Jurkat, Clone E6-1 (cell line): ENCODE data around the gene TMEM168.
"Not testable (repeated sequence)": the region's sequence is repeated elsewhere in the genome, so short reads cannot be mapped to it uniquely, and the experiment has no call there.

Source experiments
- DNase-seq: peaks from one replicate; pipeline ENCODE4 v3.0.0-alpha.2; 2011; ENCODE audit warnings: low read depth, low spot score
- H3K4me3 ChIP-seq: 2 replicates; pipeline ENCODE4 v1.5.1; 2011; ENCODE audit warnings: mild to moderate bottlenecking, low read length, control low read depth, moderate library complexity

TMEM168 gene

GRCh38 chr7:112735261-112735660 lies 54.9 kb downstream of the TMEM168 start:
- no peak for DNase-seq
- H3K4me3 ChIP-seq, result no peak overlapping the region

- H3K4me3 ChIP-seq, DNase-seq: not testable (repeated sequence)
These were observed 58.9 kb downstream of the TMEM168 start for GRCh38 chr7:112731324-112731723.

DNA sequence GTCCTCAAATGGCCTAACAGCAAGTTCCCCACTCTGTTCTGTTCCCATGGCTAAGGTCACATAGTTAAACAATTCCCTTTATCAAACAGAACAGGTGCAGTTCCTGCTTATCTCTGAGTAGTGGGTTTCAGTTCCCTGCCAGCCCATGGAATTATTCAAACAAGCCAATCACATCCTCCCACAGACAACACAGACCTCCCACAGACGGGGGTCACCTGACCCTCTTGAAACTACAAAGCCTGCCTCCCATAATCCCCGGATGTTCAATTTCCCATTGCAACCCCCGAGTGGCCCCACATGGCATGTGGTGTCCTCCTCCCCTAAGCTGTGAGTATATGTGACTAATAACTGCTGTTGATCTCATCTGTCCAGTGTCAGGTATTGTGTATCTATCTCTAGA lies 64.1 kb downstream of the TMEM168 start:
- DNase-seq, result no peak
- no peak overlapping the region for H3K4me3 ChIP-seq

DNA sequence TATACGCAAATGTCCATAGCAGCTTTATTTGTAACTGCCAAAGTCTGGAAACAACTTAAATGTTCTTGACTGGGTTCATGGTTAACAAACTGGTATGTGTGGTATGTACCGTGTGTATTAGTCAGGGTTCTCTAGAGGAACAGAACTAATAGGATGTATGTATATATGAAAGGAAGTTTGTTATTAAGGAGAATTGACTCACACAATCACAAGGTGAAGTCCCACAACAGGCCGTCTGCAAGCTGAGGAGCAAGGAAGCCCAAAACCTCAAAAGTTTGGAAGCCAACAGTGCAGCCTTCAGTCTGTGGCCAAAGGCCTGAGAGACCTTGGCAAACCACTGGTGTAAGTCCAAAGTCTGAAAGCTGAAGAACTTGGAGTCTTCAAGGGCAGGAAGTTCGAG lies 66.8 kb downstream of the TMEM168 start:
- DNase-seq, result no peak
- H3K4me3 ChIP-seq, result no peak overlapping the region

DNA sequence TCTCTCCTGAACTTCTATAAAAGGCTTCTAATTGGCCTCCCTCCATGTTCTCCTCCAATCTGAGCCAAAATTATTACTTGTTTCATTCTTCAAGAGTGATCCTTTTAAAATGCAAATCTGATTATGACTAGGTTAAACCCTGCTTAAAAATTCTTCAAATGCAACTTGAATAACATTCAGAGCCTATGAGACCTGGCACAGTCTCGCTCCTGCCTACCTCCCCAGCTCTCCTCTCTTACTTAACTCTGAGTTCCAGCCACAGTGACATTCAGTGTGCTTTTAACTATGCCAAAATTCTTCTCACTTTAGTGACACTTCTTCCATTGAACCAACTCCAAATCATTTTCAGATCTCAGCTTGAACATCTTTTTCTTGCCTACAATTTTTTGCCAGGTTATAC lies 68.8 kb downstream of the TMEM168 start:
- DNase-seq, result no peak
- no peak overlapping the region for H3K4me3 ChIP-seq

- no peak for DNase-seq
- no peak overlapping the region for H3K4me3 ChIP-seq
These were observed 74.7 kb downstream of the TMEM168 start for GRCh38 chr7:112715525-112715924.

- H3K4me3 ChIP-seq, result no peak overlapping the region
- DNase-seq, result no peak
These were observed 75.3 kb downstream of the TMEM168 start for GRCh38 chr7:112714917-112715316.
